Small intestine (tissue), 7 donors: ENCODE data around the gene SF3B1. TPM values are rescaled to one million over a fixed set of nuclear protein-coding genes. Genes with fewer than 3 reads are reported as not detected.
"Not testable (repeated sequence)": the region's sequence is repeated elsewhere in the genome, so short reads cannot be mapped to it uniquely, and the experiment has no call there.

Source experiments
- DNase-seq, 2 donors: peaks; one replicate each; pipeline versions ENCODE4 v3.0.0 to v3.0.0-alpha.2; 2013
- FAIRE-seq: peaks from 2 replicates; lab custom pipeline; 2012; peaks lifted over from hg19 to GRCh38; lab: Jason Lieb, UNC
- H3K27ac ChIP-seq, 3 donors: one replicate each; pipeline ENCODE4 v1.5.1; 2013; ENCODE audit warnings: low read length in 2 of 3, mild to moderate bottlenecking in 2 of 3, control low read depth in 1 of 3, inconsistent platforms in 1 of 3, low read depth in 1 of 3, moderate library complexity in 1 of 3
- H3K27me3 ChIP-seq, 3 donors: one replicate each; pipeline ENCODE4 v1.6.1; 2013; ENCODE audit warnings: low read length in 3 of 3, inconsistent platforms in 1 of 3; ENCODE audit not compliant: control insufficient read depth in 3 of 3, insufficient read depth in 3 of 3
- H3K36me3 ChIP-seq, 3 donors: one replicate each; pipeline ENCODE4 v1.6.1; 2013; ENCODE audit warnings: low read length in 3 of 3, inconsistent platforms in 1 of 3, low read depth in 1 of 3, mild to moderate bottlenecking in 1 of 3, moderate library complexity in 1 of 3; ENCODE audit not compliant: control insufficient read depth in 3 of 3, insufficient read depth in 2 of 3
- H3K4me1 ChIP-seq, 3 donors: one replicate each; pipeline ENCODE4 v1.6.1; 2013; ENCODE audit warnings: low read length in 2 of 3, inconsistent platforms in 1 of 3, low read depth in 1 of 3, mild to moderate bottlenecking in 1 of 3, moderate library complexity in 1 of 3; ENCODE audit not compliant: control insufficient read depth in 3 of 3, insufficient read depth in 2 of 3
- H3K4me3 ChIP-seq, 3 donors: one replicate each; pipeline ENCODE4 v1.5.1; 2013; ENCODE audit warnings: low read length in 3 of 3, control low read depth in 1 of 3, inconsistent platforms in 1 of 3, low read depth in 1 of 3, mild to moderate bottlenecking in 1 of 3, moderate library complexity in 1 of 3
- H3K9me3 ChIP-seq, 2 donors: one replicate each; pipeline ENCODE4 v1.6.1; 2013; ENCODE audit warnings: low read depth in 1 of 2, low read length in 1 of 2; ENCODE audit not compliant: control insufficient read depth in 2 of 2, insufficient read depth in 1 of 2
- WGBS, 3 donors: extraction: QIAGEN DNeasy Blood & Tissue Kit; methylation state at CpG; one replicate each; pipeline ENCODE4 v1.1.7; 2013; 5-methylcytosine and 5-hydroxymethylcytosine counted together
- polyA plus RNA-seq, 4 donors: library from polyadenylated mRNA; stranded (reverse) in 3 of 4; unstranded in 1 of 4; fragments of 200-250 nt in 3 of 4; fragments of 120-200 nt in 1 of 4; gene quantifications; one replicate each; pipeline versions ENCODE4 v1.2.1 to v1.2.3, GENCODE V29; 2013
- donor health status: healthy with polysubstance abuse.
- donor health status: control.
- donor health status: control.
- donor health status: Bipolar disorder and iron deficiency.
- donor health status: healthy.

SF3B1 gene
- polyA plus RNA-seq, 4 donors, result 108 to 329 (median 176) TPM

DNA sequence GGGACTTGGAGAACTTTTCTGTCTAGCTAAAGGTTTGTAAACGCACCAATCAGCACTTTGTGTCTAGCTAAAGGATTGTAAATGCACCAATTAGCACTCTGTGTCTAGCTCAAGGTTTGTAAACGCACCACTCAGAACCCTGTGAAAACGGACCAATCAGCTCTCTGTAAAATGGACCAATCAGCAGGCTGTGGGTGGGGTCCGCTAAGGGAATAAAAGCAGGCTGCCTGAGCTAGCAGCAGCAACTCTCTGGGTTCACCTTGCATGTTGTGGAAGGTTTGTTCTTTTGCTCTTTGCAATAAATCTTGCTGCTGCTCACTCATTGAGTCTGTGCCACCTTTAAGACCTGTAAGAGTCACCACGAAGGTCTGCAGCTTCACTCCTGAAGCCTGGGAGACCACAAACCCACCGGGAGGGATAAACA, 16.1 kb upstream of the SF3B1 start:
- not testable (repeated sequence) for H3K4me3 ChIP-seq, H3K9me3 ChIP-seq, H3K27ac ChIP-seq, DNase-seq, H3K4me1 ChIP-seq, H3K27me3 ChIP-seq, H3K36me3 ChIP-seq, FAIRE-seq
- WGBS, 3 donors, result 82 to 93% (median 88%) methylated on average over 6 of the region's 6 CpGs

DNA sequence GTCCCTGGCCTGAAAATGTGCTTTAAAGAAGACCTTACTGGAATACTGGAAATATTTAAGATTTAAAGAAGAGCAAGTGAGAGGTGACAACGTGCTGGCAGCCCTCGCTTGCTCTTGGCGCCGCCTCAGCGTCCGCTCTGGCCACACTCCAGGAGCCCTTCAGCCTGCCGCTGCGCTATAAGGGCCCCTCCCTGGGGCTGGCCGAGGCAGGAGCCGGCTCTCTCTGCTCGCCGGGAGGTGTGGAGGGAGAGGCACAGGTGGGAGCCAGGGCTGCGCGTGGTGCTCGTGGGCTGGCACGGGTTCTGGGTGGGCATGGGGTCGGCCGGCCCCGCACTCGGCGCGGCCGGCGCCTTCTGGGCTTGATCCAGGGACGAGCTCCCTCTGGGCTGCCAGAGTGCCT, 15.6 kb upstream of the SF3B1 start:
- Histone ChIP-seq H3K27me3 (no peaks in the 10 kb centered on the region), H3K4me1 (peaks cover 0 to 7% (median 6%) of the 10 kb centered on the region in 3 donors), H3K27ac (no peak overlapping the region), H3K36me3 (no peaks in the 10 kb centered on the region), H3K4me3 (no peak overlapping the region), H3K9me3 (no peaks in the 10 kb centered on the region)
- no peak for DNase-seq
- WGBS, 3 donors, result 92 to 95% (median 94%) methylated on average over 24 to 25 of the region's 25 CpGs
- FAIRE-seq, result no peak

DNA sequence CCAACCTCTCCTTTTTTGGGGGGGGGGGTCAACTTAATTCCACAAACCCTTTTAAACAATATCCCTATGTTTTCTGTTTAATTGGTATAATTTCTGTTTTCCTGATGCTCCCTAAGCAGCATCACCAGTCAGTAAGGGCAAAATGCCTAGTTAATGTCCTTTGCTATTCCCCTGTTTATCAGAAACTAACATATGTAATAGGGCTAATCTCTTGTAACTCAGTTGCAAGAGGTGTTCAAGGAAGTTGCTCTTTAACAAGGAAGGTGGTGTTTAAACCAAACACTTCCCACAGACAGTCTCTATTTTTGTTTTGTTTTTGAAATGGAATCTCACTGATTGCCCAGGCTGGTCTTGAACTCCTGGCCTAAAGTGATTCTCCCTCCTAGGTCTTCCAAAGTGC, 12.0 kb upstream of the SF3B1 start:
- H3K36me3 ChIP-seq, result no peaks in the 10 kb centered on the region
- no peak for FAIRE-seq
- no peak for DNase-seq
- H3K4me3 ChIP-seq, result no peak overlapping the region
- no peaks in the 10 kb centered on the region for H3K27me3 ChIP-seq
- no peaks in the 10 kb centered on the region for H3K9me3 ChIP-seq
- no peak overlapping the region for H3K27ac ChIP-seq
- H3K4me1 ChIP-seq, result no peaks in the 10 kb centered on the region

DNA sequence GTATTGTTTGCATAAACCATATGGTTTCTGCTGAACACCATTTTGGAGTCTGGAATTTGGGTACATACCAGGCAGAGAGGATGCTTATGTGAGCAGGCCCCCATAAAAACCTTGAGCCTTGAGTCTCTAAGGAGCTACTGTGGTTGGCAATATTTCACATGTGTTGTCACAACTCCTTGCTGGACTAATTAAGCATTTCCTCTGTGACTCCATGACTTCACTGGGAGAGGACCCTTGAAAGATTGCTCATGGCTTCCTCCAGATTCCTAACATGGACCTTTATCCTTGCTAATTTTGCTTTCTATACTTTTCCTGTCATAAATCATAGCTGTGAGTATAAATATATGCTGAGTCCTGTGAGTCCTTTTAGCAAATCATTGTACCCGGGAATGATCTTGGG, 10.9 kb upstream of the SF3B1 start:
- no peak overlapping the region for H3K4me3 ChIP-seq
- H3K9me3 ChIP-seq, result no peaks in the 10 kb centered on the region
- DNase-seq (no peak), FAIRE-seq (no peak)
- no peak overlapping the region for H3K27ac ChIP-seq
- H3K27me3 ChIP-seq, result no peaks in the 10 kb centered on the region
- 75 to 91% (median 80%) methylated on average over 1 of the region's 1 CpG for WGBS, 3 donors
- H3K4me1 ChIP-seq, result no peaks in the 10 kb centered on the region
- H3K36me3 ChIP-seq, result no peaks in the 10 kb centered on the region

DNA sequence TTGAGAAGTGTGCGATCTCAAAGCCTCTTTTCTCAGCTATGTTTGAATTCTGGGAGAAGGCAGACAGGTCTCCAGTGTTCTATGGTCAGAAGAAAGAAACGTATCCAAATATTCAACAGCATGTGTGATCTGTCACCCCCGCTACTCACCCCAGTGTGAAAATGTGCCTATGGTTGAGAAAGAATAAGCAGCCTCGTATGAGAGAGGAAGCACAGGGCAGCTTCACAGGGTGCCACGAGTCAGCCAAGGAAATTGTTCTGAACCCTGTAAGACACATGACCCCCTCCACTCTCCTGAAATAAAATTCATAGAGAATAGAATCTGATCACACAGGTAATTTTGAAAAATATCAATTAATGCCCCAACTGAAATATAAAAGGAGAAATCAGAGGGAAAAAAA, 8.0 kb upstream of the SF3B1 start:
- H3K27me3 ChIP-seq, result no peaks in the 10 kb centered on the region
- no peaks in the 10 kb centered on the region for H3K9me3 ChIP-seq
- DNase-seq (no peak), FAIRE-seq (no peak)
- H3K36me3 ChIP-seq, result no peaks in the 10 kb centered on the region
- H3K4me1 ChIP-seq, result no peaks in the 10 kb centered on the region
- H3K4me3 ChIP-seq, result no peak overlapping the region
- H3K27ac ChIP-seq, result no peak overlapping the region
- WGBS, 3 donors, result 69 to 77% (median 74%) methylated on average over 5 of the region's 5 CpGs

DNA sequence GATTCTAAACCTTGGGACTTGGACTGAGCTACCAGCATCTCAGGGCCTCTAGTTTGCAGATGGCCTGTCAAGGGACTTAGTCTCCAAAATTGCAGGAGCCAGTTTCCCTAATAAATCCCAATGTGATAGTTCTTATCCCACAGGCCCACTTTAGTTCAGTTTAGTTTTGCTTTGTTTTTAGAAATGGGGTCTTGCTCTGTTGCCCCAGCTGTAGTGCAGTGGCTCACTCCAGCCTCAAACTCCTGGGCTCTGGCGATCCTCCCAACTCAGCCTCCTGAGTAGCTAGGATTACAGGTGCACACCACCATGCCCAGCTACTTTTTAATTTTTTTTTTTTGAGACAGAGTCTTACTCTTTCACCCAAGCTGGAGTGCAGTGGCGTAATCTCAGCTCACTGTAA, 2.6 kb upstream of the SF3B1 start:
- Histone ChIP-seq H3K36me3 (no peaks in the 10 kb centered on the region), H3K9me3 (no peaks in the 10 kb centered on the region), H3K27ac (no peak overlapping the region), H3K27me3 (no peaks in the 10 kb centered on the region), H3K4me1 (peaks cover 2 to 6% (median 3%) of the 10 kb centered on the region in 3 donors), H3K4me3 (no peak overlapping the region)
- 98 to 100% (median 98%) methylated on average over 2 of the region's 2 CpGs for WGBS, 3 donors
- DNase-seq (no peak), FAIRE-seq (no peak)

DNA sequence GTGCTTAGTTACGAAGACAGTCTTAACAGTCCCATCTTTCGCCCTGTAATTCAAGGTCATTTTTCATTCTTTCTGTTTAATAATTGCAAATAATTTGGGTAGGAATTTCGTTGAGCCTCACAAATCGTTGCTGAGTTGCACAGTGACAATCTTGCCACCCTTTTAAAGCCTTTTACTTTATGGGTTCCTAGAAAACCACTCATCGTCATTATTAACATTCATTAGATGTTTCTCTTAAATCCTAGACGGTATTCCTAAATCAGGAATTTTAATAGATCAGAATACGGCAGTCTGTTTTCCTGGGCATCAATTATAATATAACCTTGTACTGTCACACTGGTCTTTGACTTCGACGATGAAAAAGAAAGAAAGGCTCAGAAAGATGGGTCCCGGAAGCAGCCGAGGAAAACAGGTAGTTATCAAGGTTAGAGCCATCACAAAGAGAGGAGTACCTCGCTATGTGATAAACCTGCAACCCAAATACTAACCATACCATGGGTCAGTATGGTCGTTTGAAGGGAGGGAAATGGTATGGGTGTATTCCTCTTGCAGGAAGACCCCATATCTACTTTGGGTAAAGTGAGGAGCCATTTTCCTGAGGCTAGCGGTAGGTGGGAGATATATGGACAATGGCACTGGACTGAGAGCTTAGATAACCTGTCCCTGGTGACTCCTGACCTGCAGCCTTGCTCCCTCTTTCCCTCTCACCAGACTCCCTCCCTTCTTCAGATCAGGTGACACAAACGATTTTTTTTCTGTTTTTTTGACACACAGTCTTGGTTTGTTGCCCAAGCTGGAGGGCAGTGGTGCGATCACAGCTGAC, 981 bp upstream of the SF3B1 start:
- no peak for FAIRE-seq
- Histone ChIP-seq H3K4me3 (peak overlapping the region; percentile 62 to 89 (median 75)), H3K4me1 (peaks cover 2 to 16% (median 5%) of the 10 kb centered on the region in 3 donors), H3K36me3 (no peaks in the 10 kb centered on the region), H3K27ac (peak overlapping the region; percentile 85 to 100 (median 99)), H3K9me3 (no peaks in the 10 kb centered on the region), H3K27me3 (no peaks in the 10 kb centered on the region)
- peak; percentile 55 to 57 for DNase-seq
- WGBS, 3 donors, result 14 to 24% (median 16%) methylated on average over 16 of the region's 16 CpGs

DNA sequence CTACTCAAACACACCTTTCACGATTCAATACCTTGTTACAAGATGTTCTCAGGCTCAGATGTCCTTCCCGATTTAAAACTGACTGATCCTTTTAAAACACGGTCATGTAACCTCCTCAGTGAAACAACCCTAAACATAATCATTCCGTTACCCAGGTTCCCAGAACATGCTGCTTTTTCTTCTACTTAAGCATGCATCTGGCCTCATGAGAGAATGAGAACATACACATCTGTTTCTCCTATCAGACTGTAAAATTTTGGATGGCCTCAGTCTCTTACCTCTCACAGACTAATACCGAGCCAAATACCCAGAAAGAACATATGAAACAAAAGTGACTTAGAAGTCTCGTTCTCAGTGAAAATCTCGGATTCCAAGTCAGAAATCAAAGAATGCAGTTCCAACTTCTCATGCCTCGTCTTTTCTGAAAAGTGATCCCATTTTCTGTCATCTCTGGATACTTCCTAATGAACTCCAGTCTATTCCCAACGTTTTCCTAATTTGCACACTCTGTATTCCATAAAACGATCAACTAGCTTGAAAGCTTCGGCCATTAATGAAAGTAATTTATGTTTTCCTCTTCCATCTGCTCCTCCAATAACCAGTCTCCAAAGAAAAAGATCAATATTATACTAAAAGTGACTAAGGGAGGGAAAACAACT, 919 bp downstream of the SF3B1 start:
- Histone ChIP-seq H3K9me3 (no peaks in the 10 kb centered on the region), H3K4me1 (peaks cover 4 to 16% (median 5%) of the 10 kb centered on the region in 3 donors), H3K36me3 (peaks cover 0 to 7% (median 0%) of the 10 kb centered on the region in 3 donors), H3K27ac (peak overlapping the region; percentile 85 to 100 (median 87)), H3K27me3 (no peaks in the 10 kb centered on the region), H3K4me3 (peak overlapping the region; percentile 75 to 92 (median 89))
- FAIRE-seq (no peak), DNase-seq (peak; percentile 5 to 40)
- 0 to 1% (median 1%) methylated on average over 11 of the region's 11 CpGs for WGBS, 3 donors
